Thyroid gland (tissue), 4 donors: ENCODE data around the gene TRUB2.

Experiments
- POLR2A ChIP-seq, 2 donors: fragments of 450-650 bp; IDR thresholded peaks; one replicate each; pipeline ENCODE4 v1.6.1; 2017; ENCODE audit warnings: antibody characterized with exemption in 2 of 2, mild to moderate bottlenecking in 2 of 2, moderate library complexity in 1 of 2
- TF ChIP-seq, protein P1 (sequence below), 6 experiments: fragments of 200-600 bp in 3 of 6; fragments of 450-650 bp in 3 of 6; sonication (generic) in 3 of 6; IDR thresholded peaks; one replicate each; pipeline ENCODE4 v1.5.1; 2016 to 2019; ENCODE audit warnings: antibody characterized with exemption in 6 of 6, mild to moderate bottlenecking in 2 of 6, inconsistent platforms in 1 of 6, moderate library complexity in 1 of 6

DNA sequence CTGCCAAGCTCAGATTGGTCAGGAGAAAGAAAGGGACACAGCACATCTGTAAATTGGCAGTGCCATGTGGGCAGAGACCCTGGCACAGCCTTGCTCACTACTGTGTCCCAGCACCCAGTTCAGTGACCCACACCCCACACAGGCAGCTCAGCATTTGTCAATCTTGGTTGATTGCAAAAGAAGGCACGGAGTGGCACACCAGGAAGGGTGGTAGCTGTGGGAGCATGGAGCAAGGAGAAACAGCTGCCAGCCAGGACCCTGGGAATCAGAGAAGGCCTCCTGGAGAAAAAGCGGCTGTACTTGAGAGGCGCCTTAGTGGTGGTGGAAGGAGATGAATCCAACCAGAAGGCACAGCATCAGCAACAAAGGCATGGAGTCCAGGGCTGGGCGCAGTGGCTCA, 21.6 kb upstream of the TRUB2 start:
- TF ChIP-seq, protein P1, sequence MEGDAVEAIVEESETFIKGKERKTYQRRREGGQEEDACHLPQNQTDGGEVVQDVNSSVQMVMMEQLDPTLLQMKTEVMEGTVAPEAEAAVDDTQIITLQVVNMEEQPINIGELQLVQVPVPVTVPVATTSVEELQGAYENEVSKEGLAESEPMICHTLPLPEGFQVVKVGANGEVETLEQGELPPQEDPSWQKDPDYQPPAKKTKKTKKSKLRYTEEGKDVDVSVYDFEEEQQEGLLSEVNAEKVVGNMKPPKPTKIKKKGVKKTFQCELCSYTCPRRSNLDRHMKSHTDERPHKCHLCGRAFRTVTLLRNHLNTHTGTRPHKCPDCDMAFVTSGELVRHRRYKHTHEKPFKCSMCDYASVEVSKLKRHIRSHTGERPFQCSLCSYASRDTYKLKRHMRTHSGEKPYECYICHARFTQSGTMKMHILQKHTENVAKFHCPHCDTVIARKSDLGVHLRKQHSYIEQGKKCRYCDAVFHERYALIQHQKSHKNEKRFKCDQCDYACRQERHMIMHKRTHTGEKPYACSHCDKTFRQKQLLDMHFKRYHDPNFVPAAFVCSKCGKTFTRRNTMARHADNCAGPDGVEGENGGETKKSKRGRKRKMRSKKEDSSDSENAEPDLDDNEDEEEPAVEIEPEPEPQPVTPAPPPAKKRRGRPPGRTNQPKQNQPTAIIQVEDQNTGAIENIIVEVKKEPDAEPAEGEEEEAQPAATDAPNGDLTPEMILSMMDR (IDR thresholded peaks at IDR 0.05) = no peak
- TF ChIP-seq POLR2A (IDR thresholded peaks at IDR 0.05) = no peak
